ENCODE measurements around the gene ZCCHC2.

DNA sequence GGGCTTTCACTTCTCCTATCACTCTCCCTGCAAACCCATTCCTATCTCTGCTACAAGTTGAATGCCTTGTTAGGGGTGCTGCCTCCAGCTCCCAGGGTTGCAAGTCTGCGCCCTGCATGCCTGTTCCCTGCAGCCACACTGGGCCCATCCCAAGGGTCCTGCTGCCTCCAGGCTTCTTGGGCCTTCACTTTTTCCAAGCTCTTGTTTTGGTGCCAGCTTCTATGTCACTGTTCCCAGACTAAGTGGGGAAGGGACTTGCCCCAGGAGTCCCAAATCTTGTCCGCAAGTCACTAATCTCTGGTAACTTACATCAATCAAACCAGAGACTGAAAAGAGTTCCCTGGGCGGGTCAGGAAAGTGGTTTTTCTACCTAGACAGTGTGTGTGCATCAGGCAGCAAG lies 65.4 kb downstream of the ZCCHC2 start:
- TF ChIP-seq, protein P1, sequence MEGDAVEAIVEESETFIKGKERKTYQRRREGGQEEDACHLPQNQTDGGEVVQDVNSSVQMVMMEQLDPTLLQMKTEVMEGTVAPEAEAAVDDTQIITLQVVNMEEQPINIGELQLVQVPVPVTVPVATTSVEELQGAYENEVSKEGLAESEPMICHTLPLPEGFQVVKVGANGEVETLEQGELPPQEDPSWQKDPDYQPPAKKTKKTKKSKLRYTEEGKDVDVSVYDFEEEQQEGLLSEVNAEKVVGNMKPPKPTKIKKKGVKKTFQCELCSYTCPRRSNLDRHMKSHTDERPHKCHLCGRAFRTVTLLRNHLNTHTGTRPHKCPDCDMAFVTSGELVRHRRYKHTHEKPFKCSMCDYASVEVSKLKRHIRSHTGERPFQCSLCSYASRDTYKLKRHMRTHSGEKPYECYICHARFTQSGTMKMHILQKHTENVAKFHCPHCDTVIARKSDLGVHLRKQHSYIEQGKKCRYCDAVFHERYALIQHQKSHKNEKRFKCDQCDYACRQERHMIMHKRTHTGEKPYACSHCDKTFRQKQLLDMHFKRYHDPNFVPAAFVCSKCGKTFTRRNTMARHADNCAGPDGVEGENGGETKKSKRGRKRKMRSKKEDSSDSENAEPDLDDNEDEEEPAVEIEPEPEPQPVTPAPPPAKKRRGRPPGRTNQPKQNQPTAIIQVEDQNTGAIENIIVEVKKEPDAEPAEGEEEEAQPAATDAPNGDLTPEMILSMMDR (IDR thresholded peaks at IDR 0.05), result no peak
- TF ChIP-seq POLR2A (IDR thresholded peaks at IDR 0.05) (no peak), EP300 (IDR thresholded peaks at IDR 0.05) (no peak), POLR2AphosphoS5 (IDR thresholded peaks at IDR 0.05) (no peak)

Measured in sigmoid colon (tissue), 4 donors.